Adrenal gland (tissue), 5 donors: ENCODE data around the gene C8G.

ENCODE experiments used
- CTCF ChIP-seq, 6 experiments: fragments of 450-650 bp in 4 of 6; fragments of 200-600 bp in 2 of 6; sonication (generic) in 1 of 6; IDR thresholded peaks; 1 replicate in 5 of 6; 2 replicates in 1 of 6; pipeline versions ENCODE4 v1.5.1 to v1.8.0; 2016 to 2021; ENCODE audit warnings: antibody characterized with exemption in 6 of 6, mild to moderate bottlenecking in 2 of 6, moderate library complexity in 1 of 6
- POLR2A ChIP-seq, 2 donors: fragments of 450-650 bp; IDR thresholded peaks; one replicate each; pipeline ENCODE4 v1.6.1; 2017; ENCODE audit warnings: antibody characterized with exemption in 2 of 2, mild to moderate bottlenecking in 2 of 2, moderate library complexity in 1 of 2
- donor health status: DM: no; HTN: no; CAD: no.

GRCh38 chr9:136916330-136917184 lies 28.5 kb upstream of the C8G start:
- TF ChIP-seq POLR2A (IDR thresholded peaks at IDR 0.05), result no peak
- TF ChIP-seq CTCF (IDR thresholded peaks at IDR 0.05), result no peak
